HG02885 (cell line): ENCODE measurements around the gene CDC40.

ENCODE experiments used
- ATAC-seq: cut with Tn5 transposase; IDR thresholded peaks from one replicate; pipeline ENCODE4 v1.9.1; 2021; ENCODE audit warnings: mild to moderate bottlenecking; ENCODE audit not compliant: unreplicated experiment, poor library complexity

CDC40 gene

DNA sequence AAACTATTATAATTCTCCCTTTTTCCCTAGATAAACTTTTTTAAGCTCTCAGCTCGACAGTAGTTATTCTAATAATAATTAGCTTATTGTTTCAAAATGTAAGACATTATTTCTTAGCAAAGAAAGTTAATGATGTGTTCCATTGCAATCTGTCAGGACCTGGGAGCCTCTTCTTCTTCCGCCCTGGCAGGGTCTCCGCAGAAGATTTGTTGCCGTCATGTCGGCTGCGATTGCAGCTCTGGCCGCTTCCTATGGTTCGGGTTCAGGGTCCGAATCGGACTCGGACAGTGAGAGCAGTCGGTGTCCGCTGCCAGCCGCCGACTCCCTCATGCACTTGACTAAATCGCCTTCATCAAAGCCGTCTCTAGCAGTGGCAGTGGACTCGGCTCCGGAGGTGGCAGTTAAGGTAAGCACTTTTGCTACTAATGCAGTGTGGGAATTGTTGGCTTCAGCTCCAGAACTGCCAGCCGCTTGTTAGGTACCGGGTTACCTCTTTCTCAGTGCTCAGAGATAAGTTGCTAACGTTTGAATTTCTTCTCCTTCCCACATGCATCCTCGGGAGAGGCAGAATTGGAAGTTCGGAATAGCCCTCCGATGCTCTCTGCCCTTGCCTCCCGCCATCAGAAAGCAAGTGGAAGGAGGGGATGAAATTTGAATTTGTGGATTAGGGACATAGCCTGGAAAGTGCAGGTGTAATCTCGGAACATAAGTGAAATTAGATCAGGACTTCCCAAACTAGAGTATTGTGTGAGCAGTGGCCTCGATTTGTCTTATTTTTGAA, at the start of gene CDC40:
TSS of gene CDC40 (plus strand) at position 200 of the 781 bp plus-strand sequence. CDS start at position 218, 18 bp downstream.
- ATAC-seq: peak; percentile 50

DNA sequence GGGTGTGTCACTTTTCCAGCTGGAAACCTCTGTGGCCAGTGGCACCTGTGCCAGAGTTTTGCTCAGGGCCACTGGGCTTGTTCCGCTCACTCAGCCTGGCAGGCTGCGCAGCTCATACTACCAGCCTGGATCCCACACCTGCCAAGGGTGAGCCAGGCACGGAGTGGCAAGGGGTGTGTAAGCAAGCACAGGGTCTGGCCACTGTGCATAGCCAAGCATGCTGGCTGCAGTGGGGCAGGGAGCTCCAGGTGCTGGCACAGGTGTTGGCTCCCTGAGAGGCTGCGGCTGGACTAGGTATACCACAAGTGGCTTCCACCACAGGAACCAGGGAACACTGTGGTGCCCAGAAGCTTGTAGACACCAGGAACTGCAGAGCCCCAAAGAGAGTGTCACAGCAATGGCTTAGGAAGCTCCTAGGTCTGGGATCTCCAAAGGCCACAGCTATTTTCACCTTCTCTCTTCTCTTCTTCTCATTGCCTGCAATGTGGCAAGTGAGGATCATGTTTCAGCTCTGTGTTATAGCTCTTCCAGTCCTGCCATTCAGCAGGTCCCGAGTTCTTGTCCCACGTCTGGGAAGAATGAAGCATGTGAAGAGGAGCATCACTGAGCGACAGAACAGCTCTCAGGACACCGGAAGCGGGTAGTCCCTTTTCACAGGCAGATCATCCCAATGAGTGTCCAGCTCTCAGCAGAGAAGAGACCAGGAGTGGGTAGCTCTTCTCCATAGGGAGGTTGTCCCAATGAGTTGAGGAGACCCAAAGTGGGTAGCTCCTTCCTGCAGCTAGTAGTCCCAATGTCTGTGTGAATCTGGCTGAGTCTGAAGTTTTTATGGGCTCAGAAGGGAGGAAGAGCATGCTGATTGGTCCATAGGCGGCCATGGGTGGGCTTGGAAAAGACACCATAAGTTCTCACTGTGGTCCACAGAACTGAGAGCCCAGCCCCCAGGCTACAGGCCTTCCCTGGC, 42.0 kb upstream of the CDC40 start:
- no peak for ATAC-seq

GRCh38 chr6:110139052-110139451, 41.2 kb upstream of the CDC40 start:
- ATAC-seq: no peak

DNA sequence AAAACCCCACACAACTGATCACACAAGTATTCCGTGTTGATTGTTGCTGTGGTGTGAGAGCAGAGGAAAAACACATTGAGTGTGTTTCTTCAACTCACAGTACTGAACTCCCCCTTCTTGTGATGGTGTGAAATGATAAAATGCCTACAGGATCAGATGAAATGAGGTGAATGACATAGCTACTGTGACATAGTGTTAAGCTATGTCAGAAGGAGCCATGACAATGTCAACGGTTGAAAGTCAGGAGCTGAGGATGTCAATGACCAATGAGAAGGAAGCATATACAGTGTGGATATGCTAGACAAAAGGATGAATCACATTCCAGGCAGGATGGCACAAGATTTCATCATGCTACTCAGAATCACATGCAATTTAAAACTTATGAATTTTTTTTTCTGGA, 39.6 kb upstream of the CDC40 start:
- ATAC-seq: no peak

- ATAC-seq: no peak
Observed at GRCh38 chr6:110147870-110148269, 32.4 kb upstream of the CDC40 start.

GRCh38 chr6:110158479-110158878, 21.7 kb upstream of the CDC40 start:
- no peak for ATAC-seq

DNA sequence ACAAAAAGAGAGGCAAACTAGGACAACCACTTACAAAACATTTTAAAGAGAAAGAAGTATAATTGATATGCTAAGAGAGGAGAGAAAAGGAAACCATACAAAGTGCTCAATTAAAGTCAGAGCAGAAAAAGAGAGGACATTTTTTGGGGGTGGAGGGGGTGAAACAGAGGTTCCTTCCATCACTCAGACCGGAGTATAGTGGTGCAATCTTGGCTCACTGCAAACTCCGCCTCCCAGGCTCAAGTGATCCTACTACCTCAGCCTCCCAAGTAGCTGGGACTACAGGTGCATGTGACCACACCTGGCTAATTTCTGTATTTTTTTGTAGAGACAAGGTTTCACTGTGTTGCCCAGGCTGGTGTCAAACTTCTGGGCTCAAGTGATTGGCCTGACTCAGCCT, 10.1 kb upstream of the CDC40 start:
- no peak for ATAC-seq

GRCh38 chr6:110173506-110174132, 6.6 kb upstream of the CDC40 start:
- no peak for ATAC-seq

DNA sequence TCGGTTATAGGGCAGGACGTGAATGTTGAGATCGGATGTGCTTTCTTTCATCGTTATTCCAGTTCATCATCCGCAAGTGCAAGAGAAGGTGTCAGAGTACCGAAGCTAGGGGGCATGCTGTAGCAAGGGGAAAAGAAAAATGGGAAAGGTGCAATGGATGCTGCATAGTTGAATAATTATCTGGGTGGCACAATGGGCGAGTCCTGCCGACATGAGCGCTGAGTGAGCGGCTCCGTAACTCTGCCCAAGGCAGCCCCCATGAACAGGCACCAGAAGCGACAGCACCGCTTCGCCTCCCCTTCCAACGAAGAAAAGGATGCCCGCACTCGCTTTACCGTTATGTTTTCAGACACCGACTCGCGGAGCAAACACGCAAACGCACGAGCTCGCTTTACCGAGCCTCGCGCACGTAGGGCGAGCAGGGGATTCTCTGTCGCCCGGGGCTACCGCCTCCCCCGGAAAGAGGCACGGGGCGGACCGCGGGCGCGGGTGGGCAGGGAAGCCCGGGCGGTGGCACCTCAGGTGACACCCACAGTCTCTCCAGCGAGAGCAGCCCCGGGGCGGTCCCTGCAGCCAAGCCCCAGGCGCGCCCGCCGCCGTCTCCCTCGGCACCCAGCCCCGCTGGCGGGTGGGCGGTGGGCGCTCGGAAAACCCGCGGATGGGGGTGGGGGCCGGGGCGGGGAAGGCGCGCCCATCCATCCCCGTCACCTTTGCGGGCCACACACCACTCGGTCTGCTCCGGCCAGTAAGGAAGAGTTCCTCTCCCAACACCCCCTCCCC, 1.4 kb upstream of the CDC40 start:
- ATAC-seq: peak; percentile 30

GRCh38 chr6:110179406-110180227, 610 bp upstream of the CDC40 start, which contains the start of gene WASF1:
WASF1 (minus strand) TSS chr6:110179670; CDS start chr6:110127601, 52,069 bp downstream.
- peak; percentile 86 for ATAC-seq

DNA sequence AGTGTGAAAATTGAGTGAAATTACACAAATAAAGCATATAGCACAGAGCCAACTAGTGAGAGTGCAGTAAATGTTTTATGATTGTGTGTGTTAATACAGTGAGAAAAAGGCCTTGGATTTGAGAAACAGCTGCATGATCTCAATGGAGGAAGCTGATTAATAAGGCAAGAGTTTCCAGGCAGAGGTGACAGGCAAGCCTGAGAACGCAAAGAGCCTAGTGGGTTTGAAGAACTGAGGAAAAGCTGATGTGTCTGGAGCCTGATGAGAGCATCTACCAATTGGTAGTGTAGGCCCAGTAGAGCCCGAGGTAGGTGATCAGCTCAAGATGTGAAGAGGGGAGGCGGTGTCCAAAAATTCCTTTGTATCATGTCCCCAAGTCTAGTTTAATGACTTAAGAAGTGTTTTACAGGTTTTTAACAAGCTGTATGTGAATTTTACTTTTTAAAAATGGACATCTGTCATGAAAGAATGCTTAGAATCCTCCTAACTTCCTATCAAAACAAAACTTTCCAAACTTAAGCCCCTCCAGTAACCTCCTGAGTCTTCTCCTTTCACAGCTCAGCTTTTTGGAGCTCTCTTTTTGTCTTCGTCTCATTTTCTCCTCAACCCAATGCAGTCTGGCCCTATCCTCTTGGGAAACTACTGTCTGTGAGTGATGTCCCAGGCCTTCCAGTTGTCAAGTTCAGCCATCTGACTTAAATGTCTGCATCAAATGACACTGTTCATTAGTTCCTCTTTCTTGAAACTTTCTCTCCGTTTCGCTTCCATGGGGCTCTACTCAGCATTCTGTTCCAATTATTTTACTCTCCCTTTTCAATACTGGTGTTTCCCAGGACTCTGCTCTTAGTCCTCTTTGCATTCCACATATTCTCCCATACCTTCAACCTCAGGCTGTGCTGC, 1.2 kb downstream of the CDC40 start:
- no peak for ATAC-seq

- no peak for ATAC-seq
Observed at GRCh38 chr6:110183292-110183885, 3.2 kb downstream of the CDC40 start.

DNA sequence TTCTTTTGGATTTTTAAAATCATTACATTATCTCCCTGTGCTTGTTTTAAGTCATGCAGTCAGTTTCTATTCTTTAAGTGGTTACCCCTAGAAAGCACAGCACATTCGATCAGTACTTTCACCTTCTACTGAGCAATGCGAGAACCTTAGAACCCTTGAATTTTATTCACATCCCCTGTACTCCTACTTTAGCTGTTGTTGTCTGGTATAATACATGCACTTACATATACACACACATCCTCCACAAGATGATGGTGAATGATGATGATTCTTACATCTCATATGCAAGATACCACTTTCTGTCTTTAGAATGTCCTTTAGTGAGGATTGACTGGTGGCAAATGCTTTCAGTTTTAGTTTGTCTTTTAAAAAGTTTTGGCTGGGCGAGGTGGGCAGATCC, 5.7 kb downstream of the CDC40 start:
- peak; percentile 74 for ATAC-seq

- no peak for ATAC-seq
Observed at GRCh38 chr6:110188791-110189190, 8.6 kb downstream of the CDC40 start.

GRCh38 chr6:110190726-110191125, 10.5 kb downstream of the CDC40 start:
- ATAC-seq: no peak

DNA sequence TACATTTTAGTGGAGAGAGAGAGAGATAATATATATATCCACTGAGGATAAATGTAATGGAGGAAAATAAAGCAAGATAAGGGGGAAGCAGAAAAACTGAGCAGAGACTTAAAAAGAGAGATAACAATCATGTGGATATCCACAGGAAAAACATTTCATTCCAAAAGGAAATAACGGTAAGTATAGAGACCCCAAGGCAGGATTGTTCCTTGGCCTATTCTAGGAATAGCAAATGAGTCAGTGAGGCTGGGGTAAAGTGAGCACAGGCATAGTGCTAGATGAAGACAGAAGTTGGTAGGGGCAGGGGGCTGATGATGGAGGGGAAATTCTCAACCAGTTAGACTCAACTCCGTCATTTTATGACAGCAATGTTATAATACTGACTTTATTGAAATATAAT, 11.2 kb downstream of the CDC40 start:
- no peak for ATAC-seq

- no peak for ATAC-seq
Observed at GRCh38 chr6:110195639-110196038, 15.4 kb downstream of the CDC40 start.

DNA sequence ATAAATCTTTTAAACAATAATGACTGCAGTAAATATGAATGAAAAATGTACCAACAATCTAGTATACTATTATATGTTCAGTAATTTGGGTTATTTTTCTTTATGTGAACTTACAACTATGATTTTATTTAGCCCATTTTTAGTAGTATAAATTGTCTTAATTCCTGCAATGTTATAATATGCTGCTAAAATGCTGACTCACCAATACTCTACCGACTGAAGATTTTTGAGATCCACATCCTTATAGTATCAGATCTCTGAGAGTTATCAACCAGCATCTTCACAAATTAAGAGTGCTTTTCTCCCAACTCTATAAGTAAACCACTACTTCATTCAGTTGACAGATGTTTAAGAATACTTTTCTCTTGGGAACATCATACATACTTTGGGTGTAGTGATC, 16.6 kb downstream of the CDC40 start:
- no peak for ATAC-seq
